Osteocyte (in vitro differentiated cells): ENCODE measurements around the gene CRABP1. TPM values are rescaled to one million over a fixed set of nuclear protein-coding genes. Genes with fewer than 3 reads are reported as not detected.
A peak's percentile ranks its signal among the peaks of the same experiment; 100 is the strongest.

Source experiments
- DNase-seq: peaks from one replicate; pipeline ENCODE4 v3.0.0; 2021; ENCODE audit warnings: mixed read lengths; ENCODE audit not compliant: unreplicated experiment; ENCODE audit errors: extremely low spot score
- H3K27ac Mint-ChIP-seq: one replicate; pipeline ENCODE4 v1.8.0; 2021; ENCODE audit warnings: mild to moderate bottlenecking, mixed read lengths; ENCODE audit not compliant: unreplicated experiment
- H3K27me3 Mint-ChIP-seq: one replicate; pipeline ENCODE4 v1.8.0; 2021; ENCODE audit warnings: mixed read lengths; ENCODE audit not compliant: unreplicated experiment
- H3K36me3 Mint-ChIP-seq: one replicate; pipeline ENCODE4 v1.8.0; 2021; ENCODE audit warnings: mixed read lengths; ENCODE audit not compliant: unreplicated experiment
- H3K4me1 Mint-ChIP-seq: one replicate; pipeline ENCODE4 v1.8.0; 2021; ENCODE audit warnings: mixed read lengths; ENCODE audit not compliant: unreplicated experiment
- H3K4me3 Mint-ChIP-seq: one replicate; pipeline ENCODE4 v1.8.0; 2021; ENCODE audit warnings: mild to moderate bottlenecking, moderate library complexity, mixed read lengths; ENCODE audit not compliant: unreplicated experiment
- H3K9me3 Mint-ChIP-seq: one replicate; pipeline ENCODE4 v1.8.0; 2021; ENCODE audit warnings: mixed read lengths; ENCODE audit not compliant: unreplicated experiment
- total RNA-seq: library from RNA; stranded (reverse); gene quantifications from 2 replicates; pipeline ENCODE4 v1.2.1, GENCODE V29; 2021
- TF ChIP-seq, protein P1 (sequence below): fragments of 200-600 bp; sonication (generic); IDR thresholded peaks from 2 replicates; pipeline ENCODE4 v1.5.0; 2021; ENCODE audit warnings: antibody characterized with exemption, mild to moderate bottlenecking, moderate library complexity

CRABP1 gene
- total RNA-seq, 1 donor from 2014 or later = 5.2 TPM

DNA sequence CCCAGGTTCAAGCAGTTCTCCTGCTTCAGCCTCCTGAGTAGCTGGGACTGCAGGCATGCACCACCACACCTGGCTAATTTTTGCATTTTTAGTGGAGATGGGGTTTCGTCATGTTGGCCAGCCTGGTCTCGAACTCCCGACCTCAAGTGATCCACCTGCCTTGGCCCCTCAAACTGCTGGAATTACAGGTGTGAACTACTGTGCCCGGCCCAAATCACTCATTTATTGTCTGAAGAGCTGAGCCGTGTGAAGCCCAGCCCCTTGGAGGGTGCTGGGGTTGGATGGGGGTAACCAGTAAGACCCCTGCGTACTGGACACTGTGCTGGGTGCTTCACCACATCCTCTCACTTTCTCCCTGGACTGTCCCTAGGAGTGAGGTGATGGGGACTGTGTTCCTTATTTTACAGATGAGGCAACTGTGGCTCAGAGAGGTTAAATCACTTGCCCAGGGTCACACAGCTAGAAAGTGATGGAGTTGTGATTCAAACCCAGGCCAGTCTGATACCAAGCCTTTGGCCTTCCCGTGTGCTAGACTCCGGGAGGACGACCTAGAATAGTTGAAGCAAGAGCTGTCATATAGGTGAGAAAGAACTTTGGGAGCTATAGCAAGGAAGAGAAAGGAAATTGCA lies 56.1 kb downstream of the CRABP1 start:
- Mint-ChIP-seq H3K27ac (peak overlapping the region; percentile 73), H3K9me3 (no peaks in the 10 kb centered on the region), H3K4me1 (peaks cover 28% of the 10 kb centered on the region), H3K27me3 (peaks cover 7% of the 10 kb centered on the region), H3K4me3 (no peak overlapping the region), H3K36me3 (no peaks in the 10 kb centered on the region)
- DNase-seq = no peak
- TF ChIP-seq, protein P1, sequence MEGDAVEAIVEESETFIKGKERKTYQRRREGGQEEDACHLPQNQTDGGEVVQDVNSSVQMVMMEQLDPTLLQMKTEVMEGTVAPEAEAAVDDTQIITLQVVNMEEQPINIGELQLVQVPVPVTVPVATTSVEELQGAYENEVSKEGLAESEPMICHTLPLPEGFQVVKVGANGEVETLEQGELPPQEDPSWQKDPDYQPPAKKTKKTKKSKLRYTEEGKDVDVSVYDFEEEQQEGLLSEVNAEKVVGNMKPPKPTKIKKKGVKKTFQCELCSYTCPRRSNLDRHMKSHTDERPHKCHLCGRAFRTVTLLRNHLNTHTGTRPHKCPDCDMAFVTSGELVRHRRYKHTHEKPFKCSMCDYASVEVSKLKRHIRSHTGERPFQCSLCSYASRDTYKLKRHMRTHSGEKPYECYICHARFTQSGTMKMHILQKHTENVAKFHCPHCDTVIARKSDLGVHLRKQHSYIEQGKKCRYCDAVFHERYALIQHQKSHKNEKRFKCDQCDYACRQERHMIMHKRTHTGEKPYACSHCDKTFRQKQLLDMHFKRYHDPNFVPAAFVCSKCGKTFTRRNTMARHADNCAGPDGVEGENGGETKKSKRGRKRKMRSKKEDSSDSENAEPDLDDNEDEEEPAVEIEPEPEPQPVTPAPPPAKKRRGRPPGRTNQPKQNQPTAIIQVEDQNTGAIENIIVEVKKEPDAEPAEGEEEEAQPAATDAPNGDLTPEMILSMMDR = no peak

DNA sequence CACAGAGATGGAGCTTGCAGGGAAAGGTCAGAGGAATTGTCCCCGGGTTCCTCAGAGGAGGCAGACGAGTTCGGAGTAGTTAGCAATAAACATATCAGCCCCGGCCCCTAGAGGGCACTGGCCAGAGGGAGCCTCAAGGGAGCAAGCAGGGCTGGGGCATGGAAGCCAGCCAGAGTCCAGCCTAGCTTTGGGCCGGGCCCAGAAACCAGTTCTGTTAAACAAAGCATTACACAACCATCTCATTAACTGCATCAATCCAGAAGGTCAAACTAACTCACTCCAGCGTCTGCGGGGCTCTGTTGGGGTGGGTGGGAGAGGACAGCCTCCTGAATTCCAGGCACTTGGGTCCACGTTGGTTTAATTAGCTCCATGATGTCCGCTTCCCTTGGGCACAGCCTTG lies 56.8 kb downstream of the CRABP1 start:
- peaks cover 8% of the 10 kb centered on the region for H3K27me3 Mint-ChIP-seq
- H3K4me1 Mint-ChIP-seq = peaks cover 28% of the 10 kb centered on the region
- H3K36me3 Mint-ChIP-seq = no peaks in the 10 kb centered on the region
- no peak overlapping the region for H3K27ac Mint-ChIP-seq
- H3K9me3 Mint-ChIP-seq = no peaks in the 10 kb centered on the region
- no peak for DNase-seq
- no peak overlapping the region for H3K4me3 Mint-ChIP-seq
- TF ChIP-seq, protein P1 = peak; percentile 25

DNA sequence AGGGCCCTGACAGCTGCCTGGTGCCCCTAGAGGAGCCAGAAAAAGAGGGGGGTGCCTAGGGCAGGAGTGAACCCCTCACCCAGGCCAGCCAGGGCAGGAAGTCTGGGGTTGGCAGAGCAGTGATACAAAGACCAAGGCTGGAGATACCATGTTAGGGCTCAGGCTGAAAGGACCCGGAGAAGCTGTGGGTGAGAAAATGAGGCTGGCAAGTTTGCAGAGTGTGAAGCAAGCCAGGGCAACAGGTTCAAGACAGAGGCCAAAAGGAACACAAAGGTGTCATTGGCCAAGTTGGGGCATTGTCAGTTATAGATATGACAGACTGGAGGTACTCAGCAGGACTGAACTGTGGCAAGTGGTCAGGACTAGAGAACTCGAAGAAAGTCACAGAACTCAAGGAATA lies 57.2 kb downstream of the CRABP1 start:
- Mint-ChIP-seq H3K4me1 (peaks cover 28% of the 10 kb centered on the region), H3K36me3 (no peaks in the 10 kb centered on the region), H3K9me3 (no peaks in the 10 kb centered on the region), H3K27me3 (peaks cover 12% of the 10 kb centered on the region), H3K4me3 (no peak overlapping the region), H3K27ac (no peak overlapping the region)
- no peak for DNase-seq
- TF ChIP-seq, protein P1 = no peak

Other genes with a start within 250 kb of the CRABP1 start
- gene SH2D7, start 247.8 kb upstream of the CRABP1 start, total RNA-seq = not detected in 2 replicates
- gene CIB2, start 208.9 kb upstream of the CRABP1 start, total RNA-seq = 7.6 and 9.6 TPM in 2 replicates
- 46.7 and 47.4 TPM in 2 replicates for gene IDH3A, start 191.0 kb upstream of the CRABP1 start, total RNA-seq
- not detected in 2 replicates for gene ACSBG1, start 105.8 kb upstream of the CRABP1 start, total RNA-seq
- not detected in 2 replicates for gene DNAJA4, start 75.8 kb upstream of the CRABP1 start, total RNA-seq
- 40.3 and 46.5 TPM in 2 replicates for gene SKIC8, start 40.7 kb upstream of the CRABP1 start, total RNA-seq
- 55.9 and 62.3 TPM in 2 replicates for gene IREB2, start 97.9 kb downstream of the CRABP1 start, total RNA-seq
- gene HYKK, start 167.2 kb downstream of the CRABP1 start, total RNA-seq = 3.1 and 3.4 TPM in 2 replicates
- gene PSMA4, start 200.1 kb downstream of the CRABP1 start, total RNA-seq = 172 and 183 TPM in 2 replicates
- 0.55 and 1.1 TPM in 2 replicates for gene CHRNA5, start 225.2 kb downstream of the CRABP1 start, total RNA-seq